ENCODE results near the gene LAMC1. TPM values are rescaled to one million over a fixed set of nuclear protein-coding genes. Genes with fewer than 3 reads are reported as not detected.
"Not testable (repeated sequence)": the region's sequence is repeated elsewhere in the genome, so short reads cannot be mapped to it uniquely, and the experiment has no call there.

Gene LAMC1
- total RNA-seq, 4 donors from 2014 or later = 387 to 474 (median 408) TPM

DNA sequence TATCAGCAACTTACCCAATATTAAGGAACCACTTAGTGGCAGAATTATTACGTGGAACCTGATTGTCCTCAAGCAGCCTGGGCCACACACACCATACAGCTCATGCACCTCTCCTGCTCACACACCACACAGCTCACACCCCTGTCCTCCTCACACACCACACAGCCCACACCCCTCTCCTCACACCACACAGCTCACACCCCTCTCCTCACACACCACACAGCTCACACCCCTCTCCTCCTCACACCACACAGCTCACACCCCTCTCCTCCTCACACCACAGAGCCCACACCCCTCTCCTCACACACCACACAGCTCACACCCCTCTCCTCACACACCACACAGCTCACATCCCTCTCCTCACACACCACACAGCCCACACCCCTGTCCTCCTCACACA is 126.1 kb downstream of the LAMC1 start:
- no peak for DNase-seq (ENCODE audit: extremely low spot score)
- Histone ChIP-seq H3K27ac (replicated peaks in 1 of 4) (peak overlapping the region; percentile 58 to 72 (median 66)), H3K27me3 (no peaks in the 10 kb centered on the region), H3K9me3 (no peaks in the 10 kb centered on the region), H3K4me3 (no peak overlapping the region), H3K4me1 (peaks cover 8 to 27% (median 24%) of the 10 kb centered on the region in 4 donors), H3K36me3 (peaks cover 0 to 7% (median 2%) of the 10 kb centered on the region in 4 donors)
- intact Hi-C loops (cut with DNase I) = no loop called here
- TF ChIP-seq, protein P1, sequence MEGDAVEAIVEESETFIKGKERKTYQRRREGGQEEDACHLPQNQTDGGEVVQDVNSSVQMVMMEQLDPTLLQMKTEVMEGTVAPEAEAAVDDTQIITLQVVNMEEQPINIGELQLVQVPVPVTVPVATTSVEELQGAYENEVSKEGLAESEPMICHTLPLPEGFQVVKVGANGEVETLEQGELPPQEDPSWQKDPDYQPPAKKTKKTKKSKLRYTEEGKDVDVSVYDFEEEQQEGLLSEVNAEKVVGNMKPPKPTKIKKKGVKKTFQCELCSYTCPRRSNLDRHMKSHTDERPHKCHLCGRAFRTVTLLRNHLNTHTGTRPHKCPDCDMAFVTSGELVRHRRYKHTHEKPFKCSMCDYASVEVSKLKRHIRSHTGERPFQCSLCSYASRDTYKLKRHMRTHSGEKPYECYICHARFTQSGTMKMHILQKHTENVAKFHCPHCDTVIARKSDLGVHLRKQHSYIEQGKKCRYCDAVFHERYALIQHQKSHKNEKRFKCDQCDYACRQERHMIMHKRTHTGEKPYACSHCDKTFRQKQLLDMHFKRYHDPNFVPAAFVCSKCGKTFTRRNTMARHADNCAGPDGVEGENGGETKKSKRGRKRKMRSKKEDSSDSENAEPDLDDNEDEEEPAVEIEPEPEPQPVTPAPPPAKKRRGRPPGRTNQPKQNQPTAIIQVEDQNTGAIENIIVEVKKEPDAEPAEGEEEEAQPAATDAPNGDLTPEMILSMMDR (IDR thresholded peaks at IDR 0.05) = no peak
- TF ChIP-seq POLR2A (IDR thresholded peaks at IDR 0.05; ENCODE audit: low read depth) = no peak
- TF ChIP-seq EP300 (IDR thresholded peaks at IDR 0.05) = no peak
- TF ChIP-seq POLR2AphosphoS5 (IDR thresholded peaks at IDR 0.05) = no peak
- WGBS = 91% methylated on average over 1 of the region's 1 CpG

DNA sequence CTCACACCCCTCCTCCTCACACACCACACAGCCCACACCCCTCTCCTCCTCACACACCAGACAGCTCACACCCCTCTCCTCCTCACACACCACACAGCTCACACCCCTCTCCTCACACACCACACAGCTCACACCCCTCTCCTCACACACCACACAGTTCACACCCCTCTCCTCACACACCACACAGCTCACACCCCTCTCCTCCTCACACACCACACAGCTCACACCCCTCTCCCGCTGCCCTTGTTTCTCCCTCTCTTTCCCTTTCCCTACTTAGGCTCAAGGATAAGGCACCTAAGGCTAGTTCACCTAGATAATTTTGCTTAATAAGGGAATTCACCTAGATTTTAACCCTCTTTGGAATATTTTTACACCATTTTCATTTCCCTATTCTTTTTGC is 126.8 kb downstream of the LAMC1 start:
- H3K27me3 ChIP-seq; DNase-seq (ENCODE audit: extremely low spot score); H3K27ac ChIP-seq (replicated peaks in 1 of 4); intact Hi-C loops (cut with DNase I); H3K36me3 ChIP-seq; H3K9me3 ChIP-seq; H3K4me3 ChIP-seq: not testable (repeated sequence)
- peaks cover 8 to 23% (median 21%) of the 10 kb centered on the region in 4 donors for H3K4me1 ChIP-seq
- WGBS = 91% methylated on average over 1 of the region's 1 CpG

DNA sequence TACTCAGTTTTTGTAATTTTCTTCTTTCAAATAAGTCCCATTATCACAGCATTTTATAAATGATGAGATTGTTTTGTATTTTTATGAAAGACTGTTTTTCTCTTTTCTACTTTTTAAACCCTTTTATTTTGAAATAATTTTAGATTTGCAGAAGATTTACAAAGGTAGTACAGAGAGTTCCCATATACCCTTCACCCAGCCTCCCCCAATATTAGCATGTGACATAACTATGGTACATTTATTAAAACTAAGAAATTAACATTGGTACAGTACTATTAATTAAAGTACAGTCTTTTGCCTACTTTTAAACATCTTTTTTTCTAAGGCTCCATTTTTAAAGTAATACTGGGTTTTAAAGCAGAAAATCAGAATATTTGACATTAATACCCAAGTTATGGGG is 127.2 kb downstream of the LAMC1 start:
- Histone ChIP-seq H3K27me3 (no peaks in the 10 kb centered on the region), H3K4me3 (no peak overlapping the region), H3K27ac (replicated peaks in 1 of 4) (no peak overlapping the region), H3K9me3 (no peaks in the 10 kb centered on the region), H3K36me3 (no peaks in the 10 kb centered on the region), H3K4me1 (peaks cover 8 to 23% (median 21%) of the 10 kb centered on the region in 4 donors)
- TF ChIP-seq POLR2AphosphoS5 (IDR thresholded peaks at IDR 0.05) (no peak), EP300 (IDR thresholded peaks at IDR 0.05) (no peak), POLR2A (IDR thresholded peaks at IDR 0.05; ENCODE audit: low read depth) (no peak)
- TF ChIP-seq, protein P1 (IDR thresholded peaks at IDR 0.05) = no peak
- DNase-seq (ENCODE audit: extremely low spot score) = no peak
- intact Hi-C loops (cut with DNase I) = no loop called here

DNA sequence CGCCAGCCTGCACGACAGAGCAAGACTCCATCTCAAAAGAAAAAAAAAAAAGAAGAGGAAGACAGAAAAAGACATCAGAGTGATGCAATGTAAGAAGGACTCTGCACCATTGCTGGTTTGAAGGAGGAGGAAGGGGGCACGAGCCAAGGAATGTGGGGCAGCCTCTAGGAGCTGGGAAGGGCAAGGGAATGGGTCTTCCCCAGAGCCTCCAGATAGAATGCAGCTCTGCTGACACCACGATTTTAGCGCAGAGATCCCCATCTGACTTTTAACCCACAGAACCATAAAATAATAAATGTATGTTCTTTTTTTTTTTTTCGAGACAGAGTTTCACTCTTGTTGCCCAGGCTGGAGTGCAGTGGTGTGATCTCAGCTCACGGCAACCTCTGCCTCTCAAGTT is 129.0 kb downstream of the LAMC1 start:
- TF ChIP-seq, protein P1 (IDR thresholded peaks at IDR 0.05) = no peak
- TF ChIP-seq POLR2A (IDR thresholded peaks at IDR 0.05; ENCODE audit: low read depth) (no peak), POLR2AphosphoS5 (IDR thresholded peaks at IDR 0.05) (no peak), EP300 (IDR thresholded peaks at IDR 0.05) (no peak)
- no peak overlapping the region for H3K4me3 ChIP-seq
- no peaks in the 10 kb centered on the region for H3K27me3 ChIP-seq
- no peak for DNase-seq (ENCODE audit: extremely low spot score)
- WGBS = 89% methylated on average over 7 of the region's 7 CpGs
- intact Hi-C loops (cut with DNase I) = no loop called here
- no peaks in the 10 kb centered on the region for H3K9me3 ChIP-seq
- H3K36me3 ChIP-seq = no peaks in the 10 kb centered on the region
- H3K27ac ChIP-seq (replicated peaks in 1 of 4) = no peak overlapping the region
- H3K4me1 ChIP-seq = peaks cover 8 to 22% (median 21%) of the 10 kb centered on the region in 4 donors

DNA sequence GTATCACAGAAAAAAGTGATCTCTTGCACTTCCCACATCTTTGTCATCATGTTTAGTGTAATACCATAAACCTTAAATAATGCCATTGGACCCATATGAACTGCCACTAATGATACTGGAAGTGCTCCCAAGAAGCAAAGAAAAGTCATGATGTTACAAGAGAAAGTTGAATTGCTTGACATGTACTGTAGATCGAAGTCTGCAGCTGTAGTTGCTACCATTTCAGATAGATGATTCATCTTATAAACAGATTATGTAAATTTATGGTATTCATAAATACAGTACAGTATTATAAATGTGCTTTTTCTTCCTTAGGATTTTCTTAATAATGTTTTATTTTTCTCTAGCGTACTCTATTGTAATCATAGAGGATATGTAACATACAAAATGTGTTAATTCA is 132.7 kb downstream of the LAMC1 start:
- H3K27me3 ChIP-seq = no peaks in the 10 kb centered on the region
- no peak for DNase-seq (ENCODE audit: extremely low spot score)
- intact Hi-C loops (cut with DNase I) = no loop called here
- no peaks in the 10 kb centered on the region for H3K36me3 ChIP-seq
- no peak overlapping the region for H3K4me3 ChIP-seq
- whole genome bisulfite sequencing = 60% methylated on average over 2 of the region's 2 CpGs
- H3K4me1 ChIP-seq = no peaks in the 10 kb centered on the region
- no peaks in the 10 kb centered on the region for H3K9me3 ChIP-seq
- TF ChIP-seq POLR2AphosphoS5 (IDR thresholded peaks at IDR 0.05) (no peak), POLR2A (IDR thresholded peaks at IDR 0.05; ENCODE audit: low read depth) (no peak)
- H3K27ac ChIP-seq (replicated peaks in 1 of 4) = no peak overlapping the region

DNA sequence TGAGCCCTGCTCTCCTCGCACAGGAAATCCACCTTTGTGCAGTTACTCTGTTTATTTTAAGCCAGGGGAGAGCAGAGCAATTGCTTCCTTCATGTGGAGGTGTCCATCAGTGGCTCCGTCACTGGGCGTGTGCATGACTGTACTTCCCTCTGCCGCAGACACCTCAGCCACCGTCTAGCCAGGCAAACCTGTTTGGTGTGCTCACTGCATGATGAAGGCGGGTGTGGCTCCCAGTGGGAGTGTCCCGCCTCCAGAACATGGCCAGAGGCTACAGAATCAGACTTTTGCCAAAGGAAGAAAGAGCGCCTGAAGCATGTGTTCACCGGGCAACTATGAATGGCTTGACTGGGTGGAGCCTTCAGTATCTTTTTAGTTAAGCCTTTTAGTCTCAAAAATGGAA is 136.7 kb downstream of the LAMC1 start:
- no peak for DNase-seq (ENCODE audit: extremely low spot score)
- Histone ChIP-seq H3K27me3 (no peaks in the 10 kb centered on the region), H3K27ac (replicated peaks in 1 of 4) (no peak overlapping the region), H3K9me3 (no peaks in the 10 kb centered on the region), H3K36me3 (no peaks in the 10 kb centered on the region), H3K4me3 (no peak overlapping the region), H3K4me1 (peaks cover 0 to 8% (median 2%) of the 10 kb centered on the region in 4 donors)
- WGBS = 94% methylated on average over 9 of the region's 9 CpGs
- no peak for TF ChIP-seq POLR2A (IDR thresholded peaks at IDR 0.05; ENCODE audit: low read depth)
- TF ChIP-seq, protein P1 (IDR thresholded peaks at IDR 0.05) = no peak
- TF ChIP-seq POLR2AphosphoS5 (IDR thresholded peaks at IDR 0.05) = no peak
- no peak for TF ChIP-seq EP300 (IDR thresholded peaks at IDR 0.05)
- intact Hi-C loops (cut with DNase I) = no loop called here
